T-helper 2 cell treated with Interferon-gamma antibody and Interleukin-4, amounts not matched to agents 5 μg/mL and 100 μg/mL, for 36 hours (primary cell): ENCODE results near the gene NPR3.
"Not testable (repeated sequence)": the region's sequence is repeated elsewhere in the genome, so short reads cannot be mapped to it uniquely, and the experiment has no call there.

Experiments
- DNase-seq: peaks from one replicate; pipeline ENCODE4 v3.0.0; 2021; ENCODE audit warnings: low spot score
- H3K27ac Mint-ChIP-seq: one replicate; pipeline ENCODE4 v1.8.0; 2021; ENCODE audit warnings: mild to moderate bottlenecking, mixed read lengths
- H3K27me3 Mint-ChIP-seq: one replicate; pipeline ENCODE4 v1.8.0; 2021; ENCODE audit warnings: low read depth, mixed read lengths
- H3K36me3 Mint-ChIP-seq: one replicate; pipeline ENCODE4 v1.8.0; 2021; ENCODE audit warnings: low read depth, mixed read lengths
- H3K4me1 Mint-ChIP-seq: one replicate; pipeline ENCODE4 v1.8.0; 2021; ENCODE audit warnings: low read depth, mixed read lengths
- H3K4me3 Mint-ChIP-seq: one replicate; pipeline ENCODE4 v1.8.0; 2022; ENCODE audit warnings: mild to moderate bottlenecking, moderate library complexity, mixed read lengths
- H3K9me3 Mint-ChIP-seq: one replicate; pipeline ENCODE4 v1.8.0; 2021; ENCODE audit warnings: mixed read lengths

The NPR3 gene

DNA sequence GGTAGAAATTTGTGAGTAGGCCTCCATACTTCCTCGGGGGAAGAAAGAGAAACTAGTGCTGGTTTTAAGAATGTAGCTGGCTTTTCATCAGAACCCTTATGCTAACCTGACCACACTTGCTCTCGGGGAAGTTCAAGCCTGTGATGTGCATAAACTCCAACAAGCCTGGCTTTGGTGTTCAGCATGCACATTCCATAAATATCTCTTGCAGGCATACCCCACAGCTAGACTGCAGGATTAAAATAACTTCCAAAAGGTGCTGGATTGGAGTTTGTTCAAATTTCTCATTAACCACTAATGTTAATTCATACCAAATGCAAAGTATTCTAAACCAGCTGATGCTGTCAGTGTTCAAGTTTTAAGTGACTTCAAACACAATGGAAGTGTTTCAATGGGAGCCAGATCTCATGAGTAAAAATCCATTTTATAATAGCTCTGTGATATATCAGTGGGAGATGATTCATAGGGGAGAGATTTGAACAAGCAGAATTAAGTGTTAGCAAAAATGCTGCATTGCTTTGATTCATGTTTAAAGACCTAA lies 79.4 kb downstream of the NPR3 start:
- Mint-ChIP-seq H3K9me3 (no peaks in the 10 kb centered on the region), H3K36me3 (no peaks in the 10 kb centered on the region)
- no peak for DNase-seq

DNA sequence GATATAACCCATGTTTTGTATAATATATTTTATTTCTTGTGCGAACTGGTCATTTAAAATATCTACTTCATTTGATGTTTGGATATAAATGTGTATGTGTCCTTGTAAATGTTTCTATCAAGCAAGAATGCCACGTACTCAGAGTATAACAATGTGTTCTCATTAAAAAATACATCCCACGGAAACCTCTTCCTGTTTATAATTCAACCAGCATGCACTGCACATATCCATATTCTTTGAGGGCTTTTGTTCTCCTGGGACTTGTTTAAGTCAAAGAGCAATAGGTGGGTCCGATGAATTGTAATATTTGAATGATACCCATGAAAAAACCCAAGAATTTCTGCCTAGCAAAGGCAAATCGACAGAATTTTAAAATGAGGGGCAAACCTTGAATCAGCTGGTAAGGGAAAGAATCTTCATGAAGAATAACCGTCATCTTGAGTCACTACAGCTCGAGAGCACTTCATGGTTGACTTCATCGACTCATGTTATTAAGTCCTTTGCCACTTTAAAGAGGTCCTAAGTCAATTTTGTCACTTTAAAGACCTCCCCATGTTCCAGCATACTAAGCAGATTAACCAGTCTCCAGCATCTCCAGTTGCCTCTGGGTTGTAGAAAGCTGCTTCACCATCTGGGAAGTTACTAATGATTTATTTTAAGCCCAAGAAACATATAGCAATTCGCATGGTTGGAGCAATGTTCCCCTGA lies 80.6 kb downstream of the NPR3 start:
- DNase-seq = no peak
- Mint-ChIP-seq H3K36me3 (no peaks in the 10 kb centered on the region), H3K4me3 (no peak overlapping the region), H3K27me3 (no peaks in the 10 kb centered on the region), H3K4me1 (no peaks in the 10 kb centered on the region), H3K9me3 (no peaks in the 10 kb centered on the region), H3K27ac (no peak overlapping the region)

More for the DNA sequence above, 79.4 kb downstream of the NPR3 start:
- no peak overlapping the region for H3K4me3 Mint-ChIP-seq
- H3K27me3 Mint-ChIP-seq = no peaks in the 10 kb centered on the region
- H3K4me1 Mint-ChIP-seq = no peaks in the 10 kb centered on the region
- no peak overlapping the region for H3K27ac Mint-ChIP-seq

DNA sequence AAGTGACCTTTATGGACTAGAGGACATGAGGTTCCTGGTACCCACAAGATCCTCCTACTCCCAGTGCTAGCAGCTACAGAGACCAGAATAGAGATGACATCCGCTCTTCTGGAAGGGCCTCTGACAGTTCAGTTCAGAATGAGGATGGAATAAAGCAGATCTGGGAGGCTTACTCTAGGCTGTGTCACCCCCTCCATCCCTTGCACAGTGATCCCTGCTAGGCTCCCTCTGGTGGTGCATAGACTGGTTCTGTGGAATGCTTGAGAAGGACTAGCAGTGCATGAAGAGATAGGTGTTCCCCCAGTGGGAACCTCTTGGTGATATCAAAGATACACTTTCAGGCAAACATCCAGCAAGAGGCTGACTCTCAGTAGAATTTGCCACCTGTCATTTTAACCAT lies 83.0 kb downstream of the NPR3 start:
- Mint-ChIP-seq H3K27me3 (no peaks in the 10 kb centered on the region), H3K4me1 (no peaks in the 10 kb centered on the region), H3K9me3 (no peaks in the 10 kb centered on the region), H3K36me3 (no peaks in the 10 kb centered on the region), H3K27ac (no peak overlapping the region), H3K4me3 (no peak overlapping the region)
- DNase-seq = no peak

DNA sequence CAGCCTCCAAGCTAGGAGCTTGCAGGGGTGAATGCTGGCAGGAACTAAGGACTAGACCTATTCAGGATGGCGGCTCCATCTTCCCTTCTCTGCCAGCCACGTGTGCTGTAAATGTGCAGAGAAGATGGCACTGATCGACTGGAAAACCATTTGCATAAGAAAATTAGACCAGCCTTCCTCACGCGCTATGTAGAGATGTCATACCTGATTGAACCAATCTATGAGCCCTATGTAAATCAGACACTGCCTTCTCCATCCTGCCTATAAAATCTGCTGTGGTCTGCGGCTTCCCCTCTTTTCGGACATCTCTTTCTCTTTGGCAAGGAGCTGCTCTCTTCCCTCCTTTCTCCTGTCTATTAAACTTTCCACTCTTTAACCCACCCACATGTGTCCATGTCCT lies 91.6 kb downstream of the NPR3 start:
- Mint-ChIP-seq H3K9me3 (peaks cover 5% of the 10 kb centered on the region), H3K36me3 (no peaks in the 10 kb centered on the region), H3K4me1 (no peaks in the 10 kb centered on the region), H3K27me3 (no peaks in the 10 kb centered on the region), H3K27ac (no peak overlapping the region), H3K4me3 (no peak overlapping the region)
- no peak for DNase-seq

DNA sequence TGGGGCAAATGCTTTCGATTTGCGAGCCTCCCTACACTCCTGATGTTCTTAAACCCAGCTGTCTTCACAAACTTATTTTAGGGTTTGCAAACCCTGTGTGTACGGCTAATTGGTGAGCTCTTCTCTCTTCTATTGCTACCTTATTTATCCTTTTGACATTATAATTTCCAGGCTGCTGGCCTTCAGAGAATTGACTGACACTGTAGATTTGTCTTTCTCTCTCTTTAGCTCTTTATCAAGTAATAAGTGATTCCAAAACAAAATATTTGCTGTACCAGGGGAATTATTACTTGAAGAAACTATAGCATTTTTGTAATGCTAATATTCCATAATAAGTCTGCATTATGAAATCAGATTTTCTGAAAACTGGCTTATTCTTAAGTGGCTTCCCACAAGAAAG lies 92.5 kb downstream of the NPR3 start:
- Mint-ChIP-seq H3K9me3 (peaks cover 5% of the 10 kb centered on the region), H3K36me3 (no peaks in the 10 kb centered on the region), H3K4me3 (no peak overlapping the region), H3K27me3 (no peaks in the 10 kb centered on the region), H3K4me1 (no peaks in the 10 kb centered on the region), H3K27ac (no peak overlapping the region)
- DNase-seq = no peak

DNA sequence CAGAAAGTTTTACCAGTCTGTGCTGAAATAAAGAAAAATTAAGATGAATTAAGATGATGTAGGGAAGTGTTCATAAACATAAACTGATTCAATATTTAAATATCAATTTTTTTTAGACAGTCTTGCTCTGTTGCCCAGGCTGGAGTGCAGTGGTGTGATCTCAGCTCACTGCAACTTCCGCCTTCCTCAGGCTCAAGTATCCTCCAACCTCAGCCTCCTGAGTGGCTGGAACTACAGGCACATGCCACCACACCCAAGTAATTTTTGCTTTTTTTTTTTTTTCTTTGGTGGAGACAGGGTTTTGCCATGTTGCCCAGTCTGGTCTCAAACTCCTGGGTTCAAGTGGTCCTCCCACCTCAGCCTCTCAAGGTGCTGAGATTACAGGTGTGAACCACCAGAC lies 94.3 kb downstream of the NPR3 start:
- not testable (repeated sequence) for H3K4me3 Mint-ChIP-seq, DNase-seq, H3K36me3 Mint-ChIP-seq, H3K27me3 Mint-ChIP-seq, H3K9me3 Mint-ChIP-seq, H3K4me1 Mint-ChIP-seq, H3K27ac Mint-ChIP-seq

DNA sequence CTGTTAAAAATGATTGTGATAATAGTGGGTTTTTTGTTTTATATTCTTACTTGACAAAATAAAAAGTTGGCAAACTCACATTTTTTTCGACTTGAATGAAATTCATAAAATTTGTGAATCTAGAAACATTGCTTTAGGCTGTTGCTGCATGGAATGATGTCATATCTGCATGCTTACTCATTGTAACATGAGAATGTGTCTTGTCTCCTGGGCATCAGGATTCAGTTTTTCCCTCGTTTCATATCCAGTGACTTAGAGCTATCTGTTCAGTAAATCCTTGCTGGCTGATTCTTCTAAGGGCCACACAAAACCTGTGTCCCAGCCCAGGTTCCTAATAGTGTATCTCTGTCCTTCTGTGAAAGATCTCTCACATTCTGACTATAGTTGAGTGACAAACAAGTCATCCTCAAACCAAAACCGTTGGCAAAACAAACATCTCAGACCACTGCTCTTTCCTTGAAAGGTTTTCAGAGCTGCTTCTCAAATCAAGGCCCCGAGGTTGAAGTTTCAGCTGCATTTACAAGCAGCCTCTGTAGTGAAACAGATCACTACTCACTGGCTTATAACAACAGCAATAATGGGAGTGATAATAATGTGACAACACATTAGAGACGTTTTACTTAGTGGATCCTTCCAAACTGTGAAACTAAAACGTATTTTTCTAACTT lies 95.0 kb downstream of the NPR3 start:
- DNase-seq = no peak
- no peaks in the 10 kb centered on the region for H3K36me3 Mint-ChIP-seq
- H3K4me1 Mint-ChIP-seq = no peaks in the 10 kb centered on the region
- H3K9me3 Mint-ChIP-seq = no peaks in the 10 kb centered on the region
- H3K27me3 Mint-ChIP-seq = no peaks in the 10 kb centered on the region
- no peak overlapping the region for H3K4me3 Mint-ChIP-seq
- H3K27ac Mint-ChIP-seq = no peak overlapping the region

DNA sequence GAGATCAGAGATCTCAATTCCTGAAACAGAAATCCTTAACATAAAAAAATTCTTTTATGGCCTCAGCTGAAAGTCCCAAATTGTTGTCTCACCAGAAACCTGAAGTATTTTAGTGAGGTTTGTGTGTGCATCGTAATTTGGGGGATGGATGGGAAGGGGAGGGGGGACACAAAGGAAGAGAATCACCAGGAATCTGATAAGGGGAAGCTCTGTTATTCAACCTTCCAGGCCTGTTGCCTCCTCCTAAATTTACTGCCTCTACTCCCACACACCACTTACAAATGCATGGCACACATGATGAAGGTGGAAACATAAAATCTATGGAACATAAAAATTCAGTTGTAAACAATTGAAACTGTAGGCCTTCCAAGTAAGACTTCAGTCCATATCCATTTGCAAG lies 97.7 kb downstream of the NPR3 start:
- no peaks in the 10 kb centered on the region for H3K9me3 Mint-ChIP-seq
- no peaks in the 10 kb centered on the region for H3K27me3 Mint-ChIP-seq
- no peaks in the 10 kb centered on the region for H3K36me3 Mint-ChIP-seq
- no peak for DNase-seq
- H3K27ac Mint-ChIP-seq = no peak overlapping the region
- H3K4me1 Mint-ChIP-seq = no peaks in the 10 kb centered on the region
- no peak overlapping the region for H3K4me3 Mint-ChIP-seq

DNA sequence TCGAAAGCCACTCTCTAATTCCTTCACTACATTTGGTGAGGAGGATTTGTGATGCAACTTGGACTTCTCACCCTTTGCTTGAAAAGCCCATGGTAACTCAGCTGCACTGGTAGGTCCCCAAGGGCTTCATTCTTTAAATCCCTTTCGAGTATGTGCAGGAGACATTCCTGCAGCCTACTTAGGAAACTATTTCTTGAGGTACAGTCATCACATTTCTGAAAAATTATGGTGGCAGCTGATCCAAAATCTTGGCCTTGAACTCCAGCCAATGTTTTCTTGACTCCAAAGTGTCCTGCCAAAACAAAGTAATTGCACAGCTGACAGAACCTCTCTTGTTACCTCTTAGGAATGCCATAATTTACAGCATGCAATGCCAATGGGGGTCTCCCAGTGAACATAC lies 99.7 kb downstream of the NPR3 start:
- Mint-ChIP-seq H3K4me1 (no peaks in the 10 kb centered on the region), H3K27ac (no peak overlapping the region), H3K9me3 (no peaks in the 10 kb centered on the region), H3K36me3 (no peaks in the 10 kb centered on the region), H3K4me3 (no peak overlapping the region), H3K27me3 (no peaks in the 10 kb centered on the region)
- no peak for DNase-seq

DNA sequence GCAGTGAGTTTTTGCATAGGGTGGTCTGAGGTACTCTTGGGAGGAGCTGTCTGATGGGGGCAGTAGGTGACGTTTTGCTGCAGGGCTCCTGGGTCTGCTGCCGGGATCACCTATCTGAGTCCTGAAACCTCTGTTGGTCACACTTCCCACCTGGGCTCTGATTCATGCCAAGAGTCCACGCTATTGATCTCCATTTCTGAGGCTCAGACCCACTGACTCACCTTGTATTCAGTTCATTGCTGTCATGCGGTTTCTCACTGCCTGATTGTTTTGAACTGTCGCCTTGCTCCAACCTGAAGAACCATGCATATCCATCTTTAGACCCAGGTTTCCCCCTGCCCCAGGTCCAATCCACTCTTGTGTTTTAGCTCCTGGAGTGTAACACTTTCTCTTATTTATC lies 101.3 kb downstream of the NPR3 start:
- H3K4me3 Mint-ChIP-seq = no peak overlapping the region
- no peaks in the 10 kb centered on the region for H3K27me3 Mint-ChIP-seq
- no peaks in the 10 kb centered on the region for H3K4me1 Mint-ChIP-seq
- no peaks in the 10 kb centered on the region for H3K9me3 Mint-ChIP-seq
- H3K27ac Mint-ChIP-seq = no peak overlapping the region
- no peak for DNase-seq
- no peaks in the 10 kb centered on the region for H3K36me3 Mint-ChIP-seq

DNA sequence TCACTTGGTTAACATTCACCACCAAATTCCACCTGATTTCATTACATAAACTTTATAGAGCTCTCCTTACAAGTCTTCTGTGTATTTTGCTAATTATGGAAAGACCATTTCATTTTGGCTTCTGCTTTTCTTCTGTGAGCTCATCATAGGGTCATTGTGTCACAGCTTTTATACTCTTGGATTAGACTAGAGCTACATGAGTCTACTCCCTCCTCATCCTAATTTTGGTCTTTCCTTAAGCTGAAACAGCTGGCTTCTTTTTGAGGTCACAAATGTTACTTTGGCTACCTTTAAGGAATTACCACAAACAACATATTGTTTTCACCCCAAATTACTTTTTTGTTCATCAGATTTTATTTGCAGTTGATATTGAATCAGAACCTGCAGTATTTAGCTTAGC lies 103.0 kb downstream of the NPR3 start:
- Mint-ChIP-seq H3K9me3 (no peaks in the 10 kb centered on the region), H3K27me3 (no peaks in the 10 kb centered on the region), H3K27ac (no peak overlapping the region), H3K4me3 (no peak overlapping the region), H3K4me1 (no peaks in the 10 kb centered on the region), H3K36me3 (no peaks in the 10 kb centered on the region)
- DNase-seq = no peak

DNA sequence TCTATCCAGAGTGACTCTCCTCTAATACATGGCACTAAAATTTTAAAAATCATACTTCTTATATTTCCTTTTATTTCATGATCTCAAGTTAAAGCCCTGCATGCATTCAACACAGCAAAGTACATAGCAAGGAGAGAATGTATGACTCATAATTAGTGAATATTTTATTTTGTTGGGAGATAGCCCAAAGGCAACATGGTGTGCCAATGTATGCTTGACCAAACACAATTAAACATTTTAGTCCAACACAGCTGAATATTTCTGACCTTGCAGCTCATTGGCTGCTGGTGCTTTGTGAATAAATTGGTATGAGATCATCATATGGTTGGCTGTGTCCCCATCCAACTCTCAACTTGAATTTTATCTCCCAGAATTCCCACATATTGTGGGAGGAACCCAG lies 103.5 kb downstream of the NPR3 start:
- no peak for DNase-seq
- Mint-ChIP-seq H3K9me3 (no peaks in the 10 kb centered on the region), H3K36me3 (no peaks in the 10 kb centered on the region), H3K4me1 (no peaks in the 10 kb centered on the region), H3K4me3 (no peak overlapping the region), H3K27me3 (no peaks in the 10 kb centered on the region), H3K27ac (no peak overlapping the region)

DNA sequence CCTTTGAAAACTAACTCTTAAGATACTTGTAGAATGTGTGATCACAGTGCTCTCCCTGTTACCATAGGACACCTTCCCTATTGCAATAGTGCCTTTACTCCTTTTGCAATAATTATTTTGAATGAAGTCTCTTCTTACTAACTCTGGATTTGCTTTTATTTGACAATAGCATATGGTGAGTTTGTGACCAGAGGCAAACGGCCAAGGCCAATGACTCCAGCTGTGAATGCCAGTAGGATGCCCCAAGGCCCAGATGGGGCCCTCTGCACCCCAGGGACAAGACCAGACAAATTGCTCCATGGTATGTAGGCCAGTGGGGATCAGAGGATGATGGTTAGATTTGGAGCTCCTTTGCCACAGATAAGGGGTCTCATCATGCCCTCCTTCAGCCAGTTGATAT lies 116.9 kb downstream of the NPR3 start:
- no peaks in the 10 kb centered on the region for H3K4me1 Mint-ChIP-seq
- H3K36me3 Mint-ChIP-seq = no peaks in the 10 kb centered on the region
- H3K9me3 Mint-ChIP-seq = no peaks in the 10 kb centered on the region
- H3K27me3 Mint-ChIP-seq = no peaks in the 10 kb centered on the region
- H3K27ac Mint-ChIP-seq = no peak overlapping the region
- no peak for DNase-seq
- H3K4me3 Mint-ChIP-seq = no peak overlapping the region

DNA sequence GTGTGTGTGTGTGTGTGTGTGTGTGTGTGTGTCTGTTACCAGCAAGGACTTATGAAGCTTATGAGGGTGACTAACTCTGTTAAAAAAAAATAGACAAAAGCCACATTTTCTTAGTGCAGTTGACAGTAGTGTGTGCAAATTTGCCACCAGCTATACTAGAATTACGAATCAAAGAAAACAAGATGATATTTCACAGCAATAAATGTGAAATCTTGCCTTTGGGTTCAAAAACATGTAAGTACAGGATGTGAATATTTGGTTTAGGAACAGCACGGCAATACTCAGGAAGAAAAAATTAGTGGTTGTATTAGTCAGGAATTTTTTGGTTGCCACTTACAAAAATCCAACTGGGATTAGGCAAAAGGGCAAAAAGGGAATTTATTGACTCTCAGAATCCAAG lies 117.4 kb downstream of the NPR3 start:
- DNase-seq = no peak
- Mint-ChIP-seq H3K4me1 (no peaks in the 10 kb centered on the region), H3K27me3 (no peaks in the 10 kb centered on the region), H3K27ac (no peak overlapping the region), H3K36me3 (no peaks in the 10 kb centered on the region), H3K4me3 (no peak overlapping the region), H3K9me3 (no peaks in the 10 kb centered on the region)

DNA sequence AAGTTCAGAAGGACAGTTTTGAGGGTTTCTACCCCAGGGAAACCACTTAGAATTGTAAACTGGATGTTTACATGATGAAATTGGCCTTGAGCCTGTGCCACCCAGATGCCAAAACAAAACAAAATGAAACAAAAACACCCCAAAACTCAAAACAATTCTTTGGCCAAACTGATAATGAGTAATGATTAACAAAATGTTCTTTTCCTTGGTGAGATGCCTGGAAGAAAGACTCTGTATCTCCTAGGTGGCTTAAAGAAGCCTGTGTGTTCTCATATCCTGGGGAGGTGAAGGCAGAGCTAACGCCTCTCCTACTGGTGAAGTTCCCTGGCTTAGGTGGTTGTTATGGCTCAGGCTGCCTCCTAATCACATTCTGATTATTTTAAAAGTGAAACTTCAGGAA lies 120.5 kb downstream of the NPR3 start:
- no peaks in the 10 kb centered on the region for H3K9me3 Mint-ChIP-seq
- no peak for DNase-seq
- no peaks in the 10 kb centered on the region for H3K36me3 Mint-ChIP-seq
- H3K4me1 Mint-ChIP-seq = no peaks in the 10 kb centered on the region
- H3K27me3 Mint-ChIP-seq = no peaks in the 10 kb centered on the region
- no peak overlapping the region for H3K4me3 Mint-ChIP-seq
- no peak overlapping the region for H3K27ac Mint-ChIP-seq
